ENCODE results near the gene NCKAP5.

- TF ChIP-seq CTCF (conservative IDR thresholded peaks at IDR 0.05) (no peak), EZH2 (IDR thresholded peaks at IDR 0.05; ENCODE audit: low read depth) (no peak)
Observed at GRCh38 chr2:132662732-132663131, 905.5 kb downstream of the NCKAP5 start.
